WTC11 (cell line): ENCODE measurements around the gene AMER3. TPM values are rescaled to one million over a fixed set of nuclear protein-coding genes. Genes with fewer than 3 reads are reported as not detected.

Experiments used
- ATAC-seq: fragments of 200-7000 bp; cut with Tn5 transposase; 2 replicates; pipeline ENCODE4 v1.10.0; 2021; ENCODE audit warnings: mild to moderate bottlenecking, moderate library complexity
- CTCF ChIA-PET: fragments of 300-600 bp; sonication (Branson Sonifier 250); formaldehyde crosslinking; loops from one replicate; lab custom pipeline; 2021; ENCODE audit warnings: antibody characterized with exemption; lab: Charles Lee
- POLR2A ChIA-PET: fragments of 350-600 bp; sonication (Branson Sonifier 250); formaldehyde crosslinking; loops from one replicate; lab custom pipeline; 2021; ENCODE audit warnings: antibody characterized with exemption; lab: Charles Lee
- DNase-seq: peaks from one replicate; pipeline ENCODE4 v3.0.0; 2021; ENCODE audit warnings: low spot score
- H3K27ac Mint-ChIP-seq: 2 replicates; pipeline ENCODE4 v1.8.0; 2021; ENCODE audit warnings: mixed read lengths
- H3K27me3 Mint-ChIP-seq: 2 replicates; pipeline ENCODE4 v1.8.0; 2021; ENCODE audit warnings: low read depth, mild to moderate bottlenecking, moderate library complexity, mixed read lengths
- H3K36me3 Mint-ChIP-seq: 2 replicates; pipeline ENCODE4 v1.8.0; 2021; ENCODE audit warnings: mixed read lengths
- H3K4me1 Mint-ChIP-seq: 2 replicates; pipeline ENCODE4 v1.8.0; 2022; ENCODE audit warnings: mixed read lengths
- H3K4me3 Mint-ChIP-seq: 2 replicates; pipeline ENCODE4 v1.8.0; 2021; ENCODE audit warnings: mild to moderate bottlenecking, moderate library complexity, mixed read lengths
- H3K9me3 Mint-ChIP-seq: 2 replicates; pipeline ENCODE4 v1.8.0; 2021; ENCODE audit warnings: mixed read lengths
- AFF4 ChIP-seq: sonication (generic); formaldehyde crosslinking; IDR thresholded peaks from 2 replicates; pipeline ENCODE4 v1.8.1; 2023; ENCODE audit warnings: mild to moderate bottlenecking, missing genetic modification reagents, borderline replicate concordance
- CBFB ChIP-seq: sonication (generic); formaldehyde crosslinking; IDR thresholded peaks from 2 replicates; pipeline ENCODE4 v1.8.1; 2022; ENCODE audit warnings: mild to moderate bottlenecking, low read depth, missing genetic modification reagents
- E2F1 ChIP-seq: sonication (generic); formaldehyde crosslinking; IDR thresholded peaks from 2 replicates; pipeline ENCODE4 v1.8.0; 2022; ENCODE audit warnings: mild to moderate bottlenecking, missing genetic modification reagents
- ERG ChIP-seq: fragments of 250-450 bp; sonication (Bioruptor Pico); IDR thresholded peaks from 2 replicates; pipeline ENCODE4 v1.8.0; 2021; ENCODE audit warnings: mild to moderate bottlenecking
- ETV6 ChIP-seq: sonication (generic); formaldehyde crosslinking; IDR thresholded peaks from 2 replicates; pipeline ENCODE4 v1.8.1; 2022; ENCODE audit warnings: mild to moderate bottlenecking, missing genetic modification reagents
- FOXP1 ChIP-seq: sonication (generic); formaldehyde crosslinking; IDR thresholded peaks from 2 replicates; pipeline ENCODE4 v1.8.0; 2022; ENCODE audit warnings: missing genetic modification reagents, mild to moderate bottlenecking, moderate library complexity, borderline replicate concordance
- JUN ChIP-seq: sonication (generic); formaldehyde crosslinking; IDR thresholded peaks from 2 replicates; pipeline ENCODE4 v1.8.0; 2023; ENCODE audit warnings: mild to moderate bottlenecking, missing genetic modification reagents
- KAT7 ChIP-seq: sonication (generic); formaldehyde crosslinking; IDR thresholded peaks from 2 replicates; pipeline ENCODE4 v1.8.1; 2023; ENCODE audit warnings: missing genetic modification reagents, mild to moderate bottlenecking, borderline replicate concordance
- MYBL2 ChIP-seq: sonication (generic); formaldehyde crosslinking; IDR thresholded peaks from 2 replicates; pipeline ENCODE4 v1.8.1; 2023; ENCODE audit warnings: mild to moderate bottlenecking, moderate library complexity, missing genetic modification reagents
- NFE2L1 ChIP-seq: sonication (generic); formaldehyde crosslinking; IDR thresholded peaks from 2 replicates; pipeline ENCODE4 v1.8.1; 2023; ENCODE audit warnings: missing genetic modification reagents
- NFYB ChIP-seq: sonication (generic); formaldehyde crosslinking; conservative IDR thresholded peaks from 2 replicates; pipeline ENCODE4 v1.8.0; 2022; ENCODE audit warnings: low read depth, missing genetic modification reagents
- NR1H2 ChIP-seq: sonication (generic); formaldehyde crosslinking; IDR thresholded peaks from 2 replicates; pipeline ENCODE4 v1.9.0; 2021; ENCODE audit warnings: mild to moderate bottlenecking, moderate library complexity, missing genetic modification reagents
- RELA ChIP-seq: sonication (generic); formaldehyde crosslinking; IDR thresholded peaks from 2 replicates; pipeline ENCODE4 v1.8.1; 2022; ENCODE audit warnings: missing genetic modification reagents, mild to moderate bottlenecking, borderline replicate concordance
- RORB ChIP-seq: fragments of 250-450 bp; sonication (Bioruptor Pico); IDR thresholded peaks from 2 replicates; pipeline ENCODE4 v1.9.0; 2021; ENCODE audit warnings: mild to moderate bottlenecking
- SMAD3 ChIP-seq: sonication (generic); formaldehyde crosslinking; IDR thresholded peaks from 2 replicates; pipeline ENCODE4 v1.8.0; 2022; ENCODE audit warnings: missing genetic modification reagents, mild to moderate bottlenecking, borderline replicate concordance
- SMAD4 ChIP-seq: sonication (generic); formaldehyde crosslinking; IDR thresholded peaks from 2 replicates; pipeline ENCODE4 v1.8.0; 2022; ENCODE audit warnings: mild to moderate bottlenecking, missing genetic modification reagents
- SP1 ChIP-seq: sonication (generic); formaldehyde crosslinking; conservative IDR thresholded peaks from 2 replicates; pipeline ENCODE4 v1.8.1; 2022; ENCODE audit warnings: missing genetic modification reagents
- USF1 ChIP-seq: sonication (generic); formaldehyde crosslinking; IDR thresholded peaks from 2 replicates; pipeline ENCODE4 v1.8.0; 2022; ENCODE audit warnings: mild to moderate bottlenecking, missing genetic modification reagents
- ZBTB43 ChIP-seq: sonication (generic); formaldehyde crosslinking; IDR thresholded peaks from 2 replicates; pipeline ENCODE4 v1.8.1; 2023; ENCODE audit warnings: mild to moderate bottlenecking, missing genetic modification reagents
- ZNF121 ChIP-seq: sonication (generic); formaldehyde crosslinking; IDR thresholded peaks from 2 replicates; pipeline ENCODE4 v1.8.0; 2023; ENCODE audit warnings: missing genetic modification reagents
- total RNA-seq: library from RNA; stranded (reverse); gene quantifications from 3 replicates; pipeline ENCODE4 v1.2.3, GENCODE V29; 2021

Gene AMER3
- total RNA-seq, 1 experiment from 2014 or later, result 0.13 TPM

GRCh38 chr2:130764035-130764820, 8.9 kb downstream of the AMER3 start (continued):
- no peak for TF ChIP-seq AFF4 (CRISPR knock-in tag)
- no peak for TF ChIP-seq RELA (CRISPR knock-in tag)

- CTCF ChIA-PET, result no interaction called here
- no peaks in the 10 kb centered on the region for H3K36me3 Mint-ChIP-seq
- no peak overlapping the region for H3K4me3 Mint-ChIP-seq
- DNase-seq (no peak), ATAC-seq (no peak)
- H3K27ac Mint-ChIP-seq, result no peak overlapping the region
- H3K4me1 Mint-ChIP-seq, result no peaks in the 10 kb centered on the region
- H3K9me3 Mint-ChIP-seq, result no peaks in the 10 kb centered on the region
- TF ChIP-seq ZNF121 (CRISPR knock-in tag), result no peak
- TF ChIP-seq NFYB, result no peak
- no peak for TF ChIP-seq E2F1 (CRISPR knock-in tag)
- TF ChIP-seq JUN (CRISPR knock-in tag), result no peak
- TF ChIP-seq KAT7 (CRISPR knock-in tag), result no peak
- TF ChIP-seq RORB (CRISPR knock-in tag), result no peak
- TF ChIP-seq NR1H2 (CRISPR knock-in tag), result no peak
- no peak for TF ChIP-seq ZBTB43 (CRISPR knock-in tag)
- no peak for TF ChIP-seq FOXP1
- no peak for TF ChIP-seq ETV6 (CRISPR knock-in tag)
- no peak for TF ChIP-seq ERG (CRISPR knock-in tag)
- no peak for TF ChIP-seq SMAD4 (CRISPR knock-in tag)
- TF ChIP-seq AFF4 (CRISPR knock-in tag), result no peak
- no peak for TF ChIP-seq USF1 (CRISPR knock-in tag)
- no peak for TF ChIP-seq CBFB (CRISPR knock-in tag)
- TF ChIP-seq SMAD3 (CRISPR knock-in tag), result no peak
- no peak for TF ChIP-seq MYBL2
- no peak for TF ChIP-seq SP1 (CRISPR knock-in tag)
- TF ChIP-seq NFE2L1 (CRISPR knock-in tag), result no peak
- POLR2A ChIA-PET, result no interaction called here
- H3K27me3 Mint-ChIP-seq, result no peaks in the 10 kb centered on the region
Observed at GRCh38 chr2:130764821-130765115, 9.4 kb downstream of the AMER3 start.
